ENCODE results near the gene MCHR1. TPM values are rescaled to one million over a fixed set of nuclear protein-coding genes. Genes with fewer than 3 reads are reported as not detected.
A peak's percentile ranks its signal among the peaks of the same experiment; 100 is the strongest.

Gene MCHR1
- total and polyA plus RNA-seq, 2 experiments from 2014 or later, result 0.91 to 2.4 TPM

GRCh38 chr22:40635043-40635939 is 44.0 kb upstream of the MCHR1 start:
- H4K20me1 ChIP-seq (replicated peaks; ENCODE audit: insufficient read depth), result peaks cover 25% of the 10 kb centered on the region
- peaks cover 8% of the 10 kb centered on the region; the same call in 1 of the 2 replicates for H3K4me1 ChIP-seq (ENCODE audit: insufficient read depth)
- peaks cover 3% of the 10 kb centered on the region; the same call in 1 of the 2 replicates for H3K27me3 ChIP-seq (ENCODE audit: insufficient read depth)
- no peak overlapping the region for H2AFZ ChIP-seq
- H3K4me3 ChIP-seq, result peak overlapping the region; percentile 90
- DNase-seq (ENCODE audit: low spot score), result peak; percentile 17
- TF ChIP-seq STAT1 (IDR thresholded peaks at IDR 0.05; ENCODE audit: unreplicated experiment), result no peak
- no peak for TF ChIP-seq POLR2AphosphoS5 (IDR thresholded peaks at IDR 0.05; ENCODE audit: low read depth)
- TF ChIP-seq EZH2 (IDR thresholded peaks at IDR 0.05; ENCODE audit: low read depth, unreplicated experiment), result no peak
- no peak for TF ChIP-seq ZNF331 (CRISPR knock-in tag; IDR thresholded peaks at IDR 0.05; ENCODE audit: low read depth)
- no peak for TF ChIP-seq EZH2phosphoT487 (IDR thresholded peaks at IDR 0.05; ENCODE audit: unreplicated experiment)
- TF ChIP-seq CTCF (conservative IDR thresholded peaks at IDR 0.05; ENCODE audit: low read depth in 2 of 2), result no peak
- TF ChIP-seq CREB1 (CRISPR knock-in tag; IDR thresholded peaks at IDR 0.05; ENCODE audit: low read depth), result no peak
- TF ChIP-seq NANOG (IDR thresholded peaks at IDR 0.05; ENCODE audit: borderline replicate concordance), result no peak
- no peak for TF ChIP-seq ZNF462 (CRISPR knock-in tag; IDR thresholded peaks at IDR 0.05)
- no peak for TF ChIP-seq ZNF114 (CRISPR knock-in tag; IDR thresholded peaks at IDR 0.05)
- TF ChIP-seq REST (IDR thresholded peaks at IDR 0.05; ENCODE audit: unreplicated experiment), result no peak
- ATAC-seq, result no peak
- H3K27ac Mint-ChIP-seq, result no peak overlapping the region
- H3K4me3 Mint-ChIP-seq, result peak overlapping the region; percentile 92
- no peaks in the 10 kb centered on the region for H3K36me3 ChIP-seq (ENCODE audit: insufficient read depth)
- H3K27ac ChIP-seq (ENCODE audit: low read depth), result no peak overlapping the region
- H3K4me2 ChIP-seq, result peak overlapping the region; percentile 92
- no peaks in the 10 kb centered on the region for H3K36me3 Mint-ChIP-seq (ENCODE audit: low read depth)
- no peaks in the 10 kb centered on the region for H3F3A ChIP-seq (replicated peaks; ENCODE audit: low read depth)
- H3K9me2 ChIP-seq (ENCODE audit: insufficient read depth), result no peaks in the 10 kb centered on the region
- no peaks in the 10 kb centered on the region for H3K9me3 Mint-ChIP-seq
- H3K27me3 Mint-ChIP-seq (ENCODE audit: insufficient read depth, low read depth, poor library complexity), result peaks cover 12% of the 10 kb centered on the region
- peaks cover 16% of the 10 kb centered on the region for H3K4me1 Mint-ChIP-seq
- H3K79me2 ChIP-seq (replicated peaks; ENCODE audit: insufficient read depth), result peaks cover 56% of the 10 kb centered on the region

All from GM23338 (cell line).